Erythroblast (primary cell): ENCODE results near the gene TXNL1.

Experiments used
- GATA1 ChIP-seq: IDR thresholded peaks from 2 replicates; pipeline ENCODE4 v1.6.1; 2011; ENCODE audit warnings: low read depth, mild to moderate bottlenecking, control low read depth, low read length, moderate library complexity
- POLR2A ChIP-seq: IDR thresholded peaks from 2 replicates; pipeline ENCODE4 v1.6.1; 2011; ENCODE audit warnings: mild to moderate bottlenecking, low read length

- TF ChIP-seq POLR2A (no peak), GATA1 (no peak)
Observed at GRCh38 chr18:56637176-56637575, 1.2 kb downstream of the TXNL1 start.
